Measurements from ENCODE around the gene ANO8. TPM values are rescaled to one million over a fixed set of nuclear protein-coding genes. Genes with fewer than 3 reads are reported as not detected.

Gene ANO8
- total and polyA plus RNA-seq, 2 of the 13 experiments (the other 11 are each of a cell fraction or from before 2014, with no cell fraction given), result 1.8 to 3.5 TPM

DNA sequence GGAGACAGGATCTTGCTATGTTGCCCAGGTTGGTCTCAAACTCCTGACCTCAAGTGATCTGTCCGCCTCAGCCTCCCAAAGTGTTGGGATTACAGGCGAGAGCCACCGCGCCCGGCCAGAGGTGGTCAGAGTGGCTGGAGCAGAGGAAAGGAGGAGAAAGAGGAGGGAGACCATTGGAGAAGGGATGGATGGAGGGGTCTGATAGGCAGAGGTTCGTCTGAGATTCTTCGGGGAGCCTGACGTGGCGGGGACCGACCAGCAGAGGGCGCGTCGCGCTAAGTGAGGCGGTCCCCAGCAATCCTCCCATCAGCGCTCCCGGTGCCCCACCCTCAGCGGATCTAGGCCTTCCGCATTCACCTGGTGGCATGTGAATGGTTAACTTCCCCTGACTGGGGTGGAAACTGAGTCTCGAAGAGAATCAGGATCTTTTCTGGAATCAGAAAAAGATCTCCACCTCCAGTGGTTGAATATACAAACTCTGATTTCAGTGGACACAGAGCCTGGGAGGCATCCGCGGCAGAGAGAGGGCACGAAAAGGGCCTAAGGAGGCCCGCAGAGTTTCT is 11.5 kb upstream of the ANO8 start (continued):
- no peak for TF ChIP-seq KIAA2018 (CRISPR knock-in tag; IDR thresholded peaks at IDR 0.05; ENCODE audit: borderline replicate concordance)
- no peak for TF ChIP-seq EED (CRISPR knock-in tag; IDR thresholded peaks at IDR 0.05)
- TF ChIP-seq ZBTB8A (CRISPR knock-in tag; IDR thresholded peaks at IDR 0.05; ENCODE audit: borderline replicate concordance, low read depth), result no peak
- TF ChIP-seq XBP1 (CRISPR knock-in tag; IDR thresholded peaks at IDR 0.05), result no peak
- TF ChIP-seq ZNF33A (CRISPR knock-in tag; IDR thresholded peaks at IDR 0.05; ENCODE audit: borderline replicate concordance), result no peak
- TF ChIP-seq CBFB (CRISPR knock-in tag; IDR thresholded peaks at IDR 0.05), result peak; percentile 35; the same call in 1 of the 2 replicates
- TF ChIP-seq ZSCAN29 (CRISPR knock-in tag; conservative IDR thresholded peaks at IDR 0.05), result no peak
- TF ChIP-seq ZSCAN9 (CRISPR knock-in tag; IDR thresholded peaks at IDR 0.05; ENCODE audit: borderline replicate concordance), result 0 out of 2 replicates have a peak, but pooled peaks have one; percentile 34
- TF ChIP-seq NR2F2 (IDR thresholded peaks at IDR 0.05; ENCODE audit: borderline replicate concordance, low read depth), result no peak
- TF ChIP-seq KLF16 (CRISPR knock-in tag; IDR thresholded peaks at IDR 0.05), result 0 out of 4 replicates have a peak, but pooled peaks of 1 of the 2 experiments have one; percentile 25
- no peak for TF ChIP-seq RBM22 (optimal IDR thresholded peaks at IDR 0.05; ENCODE audit: low read length)
- no peak for TF ChIP-seq ZNF160 (CRISPR knock-in tag; IDR thresholded peaks at IDR 0.05)
- TF ChIP-seq RNF2 (conservative IDR thresholded peaks at IDR 0.05; ENCODE audit: low read depth), result no peak
- peak; percentile 43; the same call in 1 of the 2 replicates for TF ChIP-seq SMC3 (IDR thresholded peaks at IDR 0.05; ENCODE audit: low read length)
- no peak for TF ChIP-seq TCF7L2 (IDR thresholded peaks at IDR 0.05; ENCODE audit: low read depth, low read length)
- TF ChIP-seq MIER2 (CRISPR knock-in tag; IDR thresholded peaks at IDR 0.05), result no peak
- no peak for TF ChIP-seq TGIF2 (CRISPR knock-in tag; IDR thresholded peaks at IDR 0.05)
- TF ChIP-seq ZNF432 (CRISPR knock-in tag; IDR thresholded peaks at IDR 0.05; ENCODE audit: borderline replicate concordance), result no peak
- TF ChIP-seq ZNF251 (CRISPR knock-in tag; IDR thresholded peaks at IDR 0.05), result no peak
- TF ChIP-seq BRD4 (CRISPR knock-in tag; IDR thresholded peaks at IDR 0.05), result no peak
- TF ChIP-seq PBX2 (CRISPR knock-in tag; IDR thresholded peaks at IDR 0.05), result no peak
- no peak for TF ChIP-seq ZNF777 (CRISPR knock-in tag; IDR thresholded peaks at IDR 0.05)
- TF ChIP-seq YY1 (IDR thresholded peaks at IDR 0.05; ENCODE audit: insufficient read depth, insufficient replicate concordance, low read depth, low read length), result peak; percentile 26
- 0 out of 2 replicates have a peak, but pooled peaks have one; percentile 24 for TF ChIP-seq ZNF317 (CRISPR knock-in tag; IDR thresholded peaks at IDR 0.05)
